Measurements from ENCODE around the gene DDX27. TPM values are rescaled to one million over a fixed set of nuclear protein-coding genes. Genes with fewer than 3 reads are reported as not detected.

Gene DDX27
- total and polyA plus RNA-seq, 2 of the 13 experiments (the other 11 are each of a cell fraction or from before 2014, with no cell fraction given), result 42.6 to 72.8 TPM

- intact Hi-C loops (cut with micrococcal nuclease; ENCODE audit: unreplicated experiment) (no loop called here), in situ Hi-C loops (cut with HindIII; ENCODE audit: extremely low pct_ligation_motif_present, low pct_unique_long_range_greater_than_20kb) (no loop called here)
- no peaks in the 10 kb centered on the region; a peak in 1 of 5 replicates for H3K27me3 ChIP-seq (ENCODE audit: control insufficient read depth in 1 of 2, insufficient read depth in 2 of 2, low read length in 2 of 2)
- peaks cover 100% of the 10 kb centered on the region for H4K20me1 ChIP-seq (ENCODE audit: insufficient read depth, low read length)
- no peaks in the 10 kb centered on the region for H3K9me3 ChIP-seq (ENCODE audit: low read length)
- no peak overlapping the region for H3K9ac ChIP-seq (ENCODE audit: insufficient read depth, low read depth, low read length)
- BruUV-seq (replicated peaks), result no TSS peak
- no peak for ATAC-seq
- WGBS (ENCODE audit: low lambda C conversion rate), result 80% methylated on average over 5 of the region's 5 CpGs
- peak overlapping the region; percentile 96 for H3K4me2 ChIP-seq (ENCODE audit: low read depth, low read length)
- CTCF ChIA-PET (ENCODE audit: low intra/inter-chr PET ratio, low total read pairs), result no interaction called here
- DNase-seq (ENCODE audit: low spot score), result no peak
- 0 out of 6 replicates have a peak overlapping the region, but pooled peaks of 1 of the 3 experiments have one; percentile 3 for H3K4me3 ChIP-seq (replicated peaks in 1 of 3; ENCODE audit: insufficient read depth in 1 of 3, low read depth in 2 of 3, low read length in 3 of 3)
- H3K27ac ChIP-seq (ENCODE audit: extremely low read length, insufficient read depth, low read length), result peak overlapping the region; percentile 18
- peaks cover 88% of the 10 kb centered on the region for H3K4me1 ChIP-seq (ENCODE audit: insufficient read depth, low read length)
- peaks cover 84% of the 10 kb centered on the region for H3K79me2 ChIP-seq (ENCODE audit: insufficient read depth, low read length)
- POLR2A ChIA-PET, result interaction anchor here (0.7 to 0.8 kb wide), 2 partner anchors 359 to 632 kb away, joined by 3 read pairs; no protein-coding TSS in a partner anchor
- FAIRE-seq, result no peak
- H2AFZ ChIP-seq (ENCODE audit: low read length), result no peak overlapping the region
- H3K36me3 ChIP-seq (replicated peaks in 1 of 2; ENCODE audit: control insufficient read depth in 1 of 2, insufficient read depth in 2 of 2, low read length in 2 of 2), result peaks cover 64 to 96% of the 10 kb centered on the region in 2 experiments
- TF ChIP-seq BRD4 (CRISPR knock-in tag; IDR thresholded peaks at IDR 0.05), result no peak
- TF ChIP-seq ZBTB7B (CRISPR knock-in tag; IDR thresholded peaks at IDR 0.05), result no peak
- no peak for TF ChIP-seq SPEN (CRISPR knock-in tag; IDR thresholded peaks at IDR 0.05; ENCODE audit: low read depth)
- TF ChIP-seq ZBTB8A (CRISPR knock-in tag; IDR thresholded peaks at IDR 0.05; ENCODE audit: borderline replicate concordance, low read depth), result no peak
- TF ChIP-seq AFF4 (CRISPR knock-in tag; IDR thresholded peaks at IDR 0.05), result 0 out of 2 replicates have a peak, but pooled peaks have one; percentile 32
- TF ChIP-seq ZMAT5 (CRISPR knock-in tag; IDR thresholded peaks at IDR 0.05; ENCODE audit: borderline replicate concordance, low read depth), result no peak
- TF ChIP-seq CCAR2 (optimal IDR thresholded peaks at IDR 0.05; ENCODE audit: low read depth, low read length), result no peak
- no peak for TF ChIP-seq TRIM24 (CRISPR knock-in tag; IDR thresholded peaks at IDR 0.05)
- no peak for TF ChIP-seq MYC (CRISPR knock-in tag; IDR thresholded peaks at IDR 0.05; ENCODE audit: borderline replicate concordance)
- no peak for TF ChIP-seq HMGXB4 (CRISPR knock-in tag; IDR thresholded peaks at IDR 0.05; ENCODE audit: borderline replicate concordance in 1 of 2, low read depth in 1 of 2)
- TF ChIP-seq PHF21A (CRISPR knock-in tag; IDR thresholded peaks at IDR 0.05), result no peak
- no peak for TF ChIP-seq SYNCRIP (IDR thresholded peaks at IDR 0.05; ENCODE audit: insufficient read depth, low read depth, low read length)
- no peak for TF ChIP-seq IRF2 (CRISPR knock-in tag; IDR thresholded peaks at IDR 0.05)
- TF ChIP-seq NCOA1 (CRISPR knock-in tag; IDR thresholded peaks at IDR 0.05), result no peak
- TF ChIP-seq GATA4 (IDR thresholded peaks at IDR 0.05; ENCODE audit: borderline replicate concordance, low read depth), result no peak
- no peak for TF ChIP-seq ZNF280B (CRISPR knock-in tag; IDR thresholded peaks at IDR 0.05; ENCODE audit: borderline replicate concordance)
- TF ChIP-seq SAP130 (CRISPR knock-in tag; IDR thresholded peaks at IDR 0.05; ENCODE audit: low read depth), result 0 out of 2 replicates have a peak, but pooled peaks have one; percentile 11
- no peak for TF ChIP-seq ZNF234 (CRISPR knock-in tag; conservative IDR thresholded peaks at IDR 0.05)
Measured at GRCh38 chr20:49284818-49285217, 65.6 kb downstream of the DDX27 start.
